Activated CD8-positive, alpha-beta memory T cell treated with anti-CD3 and anti-CD28 coated beads for 4 hours (primary cell): Measurements from ENCODE around the gene BCR.
A peak's percentile ranks its signal among the peaks of the same experiment; 100 is the strongest.

ENCODE experiments used
- DNase-seq, 2 donors: peaks; one replicate each; pipeline ENCODE4 v3.0.0-alpha.2; 2020; ENCODE audit warnings: low read depth in 2 of 2

Gene BCR

DNA sequence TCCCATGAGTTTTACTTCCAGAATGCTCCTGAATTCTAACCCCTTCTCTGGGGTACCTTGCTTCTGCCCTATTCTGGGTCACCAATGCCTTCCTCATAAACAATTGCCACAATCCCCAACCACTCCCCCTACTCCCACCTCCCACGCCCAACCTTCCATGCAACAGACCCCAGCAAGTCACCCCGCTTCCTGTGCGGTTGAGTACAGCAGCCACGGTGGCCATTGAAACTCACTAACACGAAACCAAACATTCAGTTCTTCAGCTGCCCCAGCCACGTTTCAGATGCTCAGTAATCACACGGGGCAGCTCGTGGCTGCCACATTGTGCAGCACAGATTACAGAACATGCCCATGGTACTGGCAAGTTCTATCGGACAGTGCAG, 3.7 kb upstream of the BCR start:
- DNase-seq, result no peak

DNA sequence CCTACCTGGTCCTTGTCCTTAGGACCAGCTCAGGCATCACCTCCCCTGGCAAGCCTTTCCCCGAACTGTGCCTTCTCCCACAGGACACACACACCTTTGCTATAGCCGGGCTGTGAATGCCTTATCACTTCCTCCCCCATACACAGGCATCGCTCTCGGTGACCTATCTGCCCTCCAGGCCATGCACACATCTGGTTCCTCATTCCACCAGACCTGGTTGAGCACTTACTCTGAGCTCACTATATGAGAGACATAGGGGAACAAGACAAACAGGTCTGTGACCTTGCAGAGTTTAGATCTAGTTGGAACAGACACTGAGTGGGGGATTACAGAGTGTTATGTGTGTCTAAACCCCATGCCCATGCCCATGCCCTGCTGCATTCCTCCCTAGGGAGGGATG, 3.1 kb upstream of the BCR start:
- no peak for DNase-seq

DNA sequence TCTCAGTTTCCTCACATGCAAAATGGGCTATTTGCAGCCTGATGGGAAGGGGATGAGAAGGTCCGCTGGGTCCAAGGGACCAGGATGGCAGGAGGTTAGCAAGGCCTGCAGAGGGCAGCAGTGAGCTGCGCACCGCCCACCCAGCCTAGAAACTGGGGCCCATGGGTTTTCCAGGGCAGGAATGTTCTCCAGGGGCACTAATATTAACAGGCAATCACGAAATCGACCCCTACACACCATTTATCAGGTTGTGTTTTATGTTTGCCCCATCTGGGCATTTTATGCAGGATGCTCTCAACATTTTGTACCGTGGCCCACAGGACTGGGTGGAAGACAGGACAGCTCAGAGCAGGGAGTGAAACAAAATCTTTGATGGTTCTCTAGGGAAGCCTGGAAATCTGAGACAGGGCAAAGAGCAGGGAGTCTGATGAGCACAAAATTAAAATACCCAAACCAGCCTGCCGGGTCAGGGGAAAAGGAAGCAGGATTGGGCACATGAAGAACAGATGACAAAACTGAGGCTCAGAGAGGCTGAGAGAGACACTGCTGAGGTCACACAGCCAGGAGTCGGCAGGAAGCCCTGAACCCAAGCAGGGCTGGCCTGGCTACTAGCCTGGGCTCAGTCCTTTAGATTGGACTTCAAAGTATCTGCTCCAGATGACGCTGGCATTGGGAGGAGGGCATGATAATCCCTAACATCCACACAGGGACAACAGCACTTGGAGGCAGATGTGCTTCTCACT, 1.6 kb upstream of the BCR start:
- peak in 1 of 2 donors; percentile 35 for DNase-seq

DNA sequence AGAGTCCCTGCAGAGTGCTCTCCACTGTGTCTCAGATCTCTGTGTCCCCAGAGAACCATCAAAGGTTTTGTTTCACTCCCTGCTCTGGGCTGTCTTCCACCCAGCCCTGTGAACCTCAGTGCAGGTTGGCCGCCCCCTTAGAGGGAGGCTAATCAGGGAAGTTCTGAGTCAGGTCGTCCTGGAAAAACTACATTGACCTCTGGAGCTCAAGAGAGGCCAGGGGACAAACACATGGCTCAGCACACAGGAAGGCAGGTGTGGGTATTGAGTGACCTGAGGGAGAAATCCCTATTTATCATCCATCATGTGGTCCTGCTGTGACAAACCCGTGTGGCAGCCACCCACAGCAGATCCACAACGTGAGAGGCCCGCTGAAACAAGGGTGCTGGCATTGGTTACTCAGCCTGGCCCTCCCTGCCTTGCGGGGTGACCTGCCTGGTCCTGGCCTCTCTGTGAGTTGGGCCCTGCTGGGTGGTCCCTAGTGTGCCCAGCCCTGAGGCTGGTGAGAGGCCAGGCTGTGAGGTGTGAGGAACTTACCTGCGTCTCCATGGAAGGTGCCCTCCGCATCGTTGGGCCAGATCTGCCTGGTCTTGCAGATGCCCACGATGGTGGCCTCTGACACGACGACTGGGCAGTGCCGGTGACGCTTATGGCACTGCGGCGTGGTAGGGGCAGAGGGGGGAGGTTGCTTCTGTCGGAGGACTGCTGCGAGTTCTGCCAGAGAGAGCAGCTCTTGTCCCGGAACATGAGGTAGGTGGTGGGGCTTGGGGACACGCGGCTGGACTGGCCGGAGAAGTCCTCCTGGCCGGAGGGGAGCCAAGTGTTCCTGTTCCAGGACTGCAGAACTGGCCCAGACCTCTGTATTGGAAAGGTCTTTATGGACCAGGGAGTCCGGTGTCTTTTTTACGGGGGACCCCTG, 669 bp upstream of the BCR start:
- no peak for DNase-seq

DNA sequence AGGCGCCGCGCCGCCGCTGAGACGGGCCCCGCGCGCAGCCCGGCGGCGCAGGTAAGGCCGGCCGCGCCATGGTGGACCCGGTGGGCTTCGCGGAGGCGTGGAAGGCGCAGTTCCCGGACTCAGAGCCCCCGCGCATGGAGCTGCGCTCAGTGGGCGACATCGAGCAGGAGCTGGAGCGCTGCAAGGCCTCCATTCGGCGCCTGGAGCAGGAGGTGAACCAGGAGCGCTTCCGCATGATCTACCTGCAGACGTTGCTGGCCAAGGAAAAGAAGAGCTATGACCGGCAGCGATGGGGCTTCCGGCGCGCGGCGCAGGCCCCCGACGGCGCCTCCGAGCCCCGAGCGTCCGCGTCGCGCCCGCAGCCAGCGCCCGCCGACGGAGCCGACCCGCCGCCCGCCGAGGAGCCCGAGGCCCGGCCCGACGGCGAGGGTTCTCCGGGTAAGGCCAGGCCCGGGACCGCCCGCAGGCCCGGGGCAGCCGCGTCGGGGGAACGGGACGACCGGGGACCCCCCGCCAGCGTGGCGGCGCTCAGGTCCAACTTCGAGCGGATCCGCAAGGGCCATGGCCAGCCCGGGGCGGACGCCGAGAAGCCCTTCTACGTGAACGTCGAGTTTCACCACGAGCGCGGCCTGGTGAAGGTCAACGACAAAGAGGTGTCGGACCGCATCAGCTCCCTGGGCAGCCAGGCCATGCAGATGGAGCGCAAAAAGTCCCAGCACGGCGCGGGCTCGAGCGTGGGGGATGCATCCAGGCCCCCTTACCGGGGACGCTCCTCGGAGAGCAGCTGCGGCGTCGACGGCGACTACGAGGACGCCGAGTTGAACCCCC, 798 bp downstream of the BCR start:
- DNase-seq, result no peak

DNA sequence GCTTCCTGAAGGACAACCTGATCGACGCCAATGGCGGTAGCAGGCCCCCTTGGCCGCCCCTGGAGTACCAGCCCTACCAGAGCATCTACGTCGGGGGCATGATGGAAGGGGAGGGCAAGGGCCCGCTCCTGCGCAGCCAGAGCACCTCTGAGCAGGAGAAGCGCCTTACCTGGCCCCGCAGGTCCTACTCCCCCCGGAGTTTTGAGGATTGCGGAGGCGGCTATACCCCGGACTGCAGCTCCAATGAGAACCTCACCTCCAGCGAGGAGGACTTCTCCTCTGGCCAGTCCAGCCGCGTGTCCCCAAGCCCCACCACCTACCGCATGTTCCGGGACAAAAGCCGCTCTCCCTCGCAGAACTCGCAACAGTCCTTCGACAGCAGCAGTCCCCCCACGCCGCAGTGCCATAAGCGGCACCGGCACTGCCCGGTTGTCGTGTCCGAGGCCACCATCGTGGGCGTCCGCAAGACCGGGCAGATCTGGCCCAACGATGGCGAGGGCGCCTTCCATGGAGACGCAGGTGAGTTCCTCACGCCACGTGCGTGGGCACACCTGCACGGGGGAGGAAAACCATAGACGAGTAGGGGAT, 1.5 kb downstream of the BCR start:
- no peak for DNase-seq

DNA sequence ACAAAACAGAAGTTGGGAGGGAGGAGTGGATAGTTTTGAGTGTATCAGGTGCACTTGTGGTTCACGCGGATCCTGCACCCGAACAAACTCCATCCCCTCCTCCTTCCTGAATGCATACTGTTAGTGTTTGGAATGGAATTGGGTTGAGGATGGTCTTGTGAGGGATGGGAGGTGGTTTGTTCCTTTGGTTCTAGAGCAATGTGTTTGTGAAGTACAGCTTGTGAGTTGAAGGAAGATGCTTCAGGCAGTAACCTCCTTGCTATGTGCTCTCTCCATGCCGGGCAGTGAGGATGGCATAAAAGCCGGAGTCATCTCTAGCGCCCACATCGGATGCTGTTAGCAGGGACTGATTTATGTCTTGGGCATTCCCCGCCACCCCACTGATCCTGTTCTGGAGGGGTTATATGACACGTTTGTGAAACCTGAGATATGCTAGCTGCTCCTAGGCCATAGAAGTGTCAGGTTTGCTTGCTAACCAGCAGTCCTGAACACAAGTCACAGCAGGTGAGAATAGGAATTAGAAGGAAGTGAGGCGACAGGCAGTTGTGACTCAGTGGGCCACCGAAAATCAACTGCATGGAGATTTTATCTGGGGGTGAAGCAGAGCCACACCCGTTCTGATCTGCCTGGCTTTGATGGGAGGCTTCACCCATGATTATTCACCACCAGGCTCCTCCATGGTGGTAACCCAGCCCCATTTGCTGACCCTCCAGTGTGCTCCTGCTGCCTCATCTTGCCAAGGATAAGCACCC, 2.2 kb downstream of the BCR start:
- peak in 1 of 2 donors; percentile 36 for DNase-seq

DNA sequence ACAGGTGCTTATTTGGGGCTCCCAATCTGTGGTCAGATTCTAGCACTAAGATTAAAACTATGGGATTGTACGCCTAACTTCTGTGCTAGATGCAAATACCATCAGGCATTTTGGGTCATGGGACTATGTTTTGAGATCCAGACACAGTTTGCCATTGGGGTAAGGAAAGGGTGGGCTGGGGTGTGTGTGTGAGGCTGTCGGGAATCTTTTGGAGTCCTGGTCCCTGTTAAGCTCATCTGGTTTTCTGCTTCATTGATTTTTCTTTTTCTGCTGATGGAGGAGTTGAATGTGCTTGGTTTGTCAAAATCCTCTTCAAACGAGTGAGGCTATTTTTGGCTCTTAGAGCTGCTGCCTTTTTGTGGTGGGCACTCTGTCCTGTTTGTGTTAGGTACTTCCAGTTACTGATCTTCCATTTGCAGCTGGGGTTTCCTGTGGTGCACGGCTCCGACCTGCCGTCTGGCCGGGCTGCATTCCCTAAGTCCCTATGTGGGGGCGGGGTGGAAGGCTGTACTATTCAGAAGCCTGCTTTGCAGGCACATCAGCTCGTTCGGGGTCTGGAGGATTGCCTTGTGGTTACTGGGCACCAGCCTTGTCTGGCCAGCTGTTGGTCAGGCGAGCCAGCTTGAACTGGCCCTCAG, 2.9 kb downstream of the BCR start:
- no peak for DNase-seq

DNA sequence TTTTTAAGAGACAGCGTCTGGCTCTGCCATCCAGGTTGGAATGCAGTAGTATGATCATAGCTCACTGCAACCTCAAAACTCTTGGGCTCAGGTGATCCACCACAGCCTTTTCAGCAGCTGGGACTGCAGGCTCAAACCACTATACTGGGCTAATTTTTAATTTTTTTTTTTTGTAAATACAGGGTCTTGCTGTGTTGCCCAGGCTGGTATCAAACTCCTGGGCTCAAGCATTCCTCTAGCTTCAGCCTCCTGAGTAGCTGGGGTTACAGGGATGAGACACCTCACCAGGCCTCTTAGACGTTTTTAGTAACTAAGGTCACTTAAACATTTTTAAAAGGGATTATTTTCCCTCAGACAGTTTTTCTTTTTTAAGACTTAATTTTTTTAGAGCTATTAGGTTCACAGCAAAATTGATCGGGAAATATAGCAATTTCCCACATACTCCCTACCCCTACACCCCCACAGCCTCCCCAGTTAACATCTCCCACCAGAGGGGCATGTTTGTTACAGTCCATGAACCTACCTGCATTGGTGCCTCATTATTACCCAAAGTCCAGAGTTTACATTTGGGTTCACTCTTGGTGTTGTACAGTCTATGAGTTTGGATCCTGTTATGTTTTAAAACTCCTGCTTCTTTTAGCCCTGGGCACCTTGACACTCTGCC, 3.9 kb downstream of the BCR start:
- DNase-seq, result no peak

DNA sequence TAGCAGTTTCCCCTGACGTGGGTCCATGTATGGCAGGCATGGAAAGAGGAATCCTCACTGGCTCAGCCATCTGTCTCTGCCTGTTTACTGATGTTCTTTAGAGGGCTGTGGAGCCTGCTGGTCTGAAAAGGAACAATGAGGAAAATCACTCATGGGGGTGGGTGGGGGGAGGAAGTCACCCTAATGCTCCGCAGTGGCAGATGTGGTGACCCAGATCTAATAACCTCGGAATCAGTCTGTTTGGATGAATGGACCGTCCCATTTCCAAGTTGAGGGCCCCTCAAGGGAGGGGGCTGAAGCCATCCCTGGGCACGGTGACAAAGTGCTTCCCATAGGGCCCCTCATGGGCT, 4.4 kb downstream of the BCR start:
- no peak for DNase-seq

DNA sequence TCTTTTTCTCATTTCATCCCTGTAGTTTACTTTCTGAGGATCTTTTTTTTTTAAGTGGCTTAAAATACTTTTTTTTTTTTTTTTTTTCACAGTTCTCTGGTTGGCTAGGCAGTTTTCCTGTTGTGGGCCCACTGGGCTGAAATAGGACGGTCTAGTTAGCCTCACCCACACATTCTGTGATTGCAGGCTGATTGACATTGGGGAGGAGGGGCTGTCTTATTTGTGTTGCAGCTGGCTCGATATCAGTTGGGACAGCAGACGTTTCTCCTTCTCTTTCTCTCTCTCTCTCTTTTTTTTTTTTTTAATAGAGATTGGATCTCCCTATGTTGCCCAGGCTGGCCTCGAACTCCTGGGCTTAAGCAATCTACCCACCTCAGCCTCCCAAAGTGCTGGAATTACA, 6.9 kb downstream of the BCR start:
- DNase-seq, result no peak

DNA sequence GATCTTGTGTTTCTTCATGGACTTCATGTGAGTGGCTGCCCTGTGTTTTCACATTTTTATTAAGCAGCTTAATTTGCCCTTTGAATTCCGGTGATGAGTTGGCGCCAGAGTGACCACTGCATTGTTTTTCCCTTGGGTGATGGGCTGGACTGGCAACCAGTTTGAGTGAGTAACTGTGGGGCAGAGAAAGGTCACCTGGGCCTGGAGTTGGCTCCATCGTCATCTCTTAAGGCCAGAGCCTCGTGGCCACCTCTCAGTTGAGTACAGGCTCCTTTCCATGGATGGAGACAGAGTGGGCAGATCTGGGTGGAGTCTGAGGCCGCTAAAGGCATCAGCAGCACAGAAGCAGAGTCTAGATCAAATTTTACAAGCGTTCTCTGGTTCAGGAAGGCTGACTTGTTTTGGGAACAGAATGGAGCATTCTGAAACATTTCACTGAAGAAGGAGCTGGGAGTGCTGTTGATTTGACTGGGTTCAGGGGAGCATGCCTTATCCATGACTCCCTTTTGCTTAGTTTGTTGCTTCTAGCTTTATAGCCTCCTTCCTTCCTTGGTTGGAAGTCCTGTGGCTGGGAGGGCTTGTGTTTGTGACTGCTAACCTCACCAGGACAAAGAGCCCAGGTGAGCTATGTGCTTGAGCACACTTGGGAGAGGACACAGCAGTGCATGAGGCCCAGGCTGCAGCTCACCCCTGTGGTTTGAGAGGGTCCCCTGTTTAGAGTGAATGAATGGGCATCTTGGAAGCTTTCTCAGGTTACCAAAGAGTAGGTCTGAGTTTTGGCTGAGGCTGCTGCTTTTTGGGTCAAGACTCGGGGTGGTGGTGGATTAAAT, 7.8 kb downstream of the BCR start:
- no peak for DNase-seq

DNA sequence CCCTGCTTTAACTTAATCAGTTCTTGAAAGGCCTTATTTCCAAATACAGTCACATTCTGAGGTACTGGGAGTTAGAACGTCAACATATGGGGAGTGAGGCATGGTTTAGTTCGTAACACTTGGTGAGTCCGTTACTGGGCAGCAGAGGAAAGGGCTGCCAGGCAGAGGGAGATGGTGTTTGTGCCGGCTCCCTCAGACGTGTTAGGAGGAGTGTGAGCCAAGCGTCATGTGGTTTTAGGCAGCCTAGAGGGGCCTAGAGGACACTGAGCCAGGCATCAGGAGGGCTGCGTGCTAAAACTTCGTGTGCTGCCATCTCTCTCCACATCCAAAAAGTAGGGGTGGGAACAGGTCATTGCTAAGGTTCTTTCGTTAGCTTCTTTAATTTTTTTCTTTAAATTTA, 10.2 kb downstream of the BCR start:
- no peak for DNase-seq

DNA sequence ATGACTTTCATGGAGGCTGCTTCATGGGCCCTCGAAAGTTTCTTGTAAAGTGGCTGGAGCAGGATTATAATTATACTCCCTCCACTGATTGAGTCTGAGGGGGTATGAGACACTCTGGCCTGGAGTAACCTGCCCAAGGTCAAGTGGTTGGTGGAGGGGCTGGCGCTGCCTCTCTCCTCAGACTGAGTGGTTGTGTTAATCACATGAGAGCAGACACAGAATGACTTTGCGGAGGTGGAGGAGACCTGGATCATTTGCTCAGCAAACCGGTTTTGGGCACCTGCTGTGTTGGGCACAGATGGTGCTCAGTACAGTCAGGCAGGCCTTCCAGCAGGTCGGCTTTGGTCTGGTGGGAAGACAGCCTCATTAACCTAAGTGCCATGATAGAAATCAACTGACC, 11.8 kb downstream of the BCR start:
- no peak for DNase-seq

DNA sequence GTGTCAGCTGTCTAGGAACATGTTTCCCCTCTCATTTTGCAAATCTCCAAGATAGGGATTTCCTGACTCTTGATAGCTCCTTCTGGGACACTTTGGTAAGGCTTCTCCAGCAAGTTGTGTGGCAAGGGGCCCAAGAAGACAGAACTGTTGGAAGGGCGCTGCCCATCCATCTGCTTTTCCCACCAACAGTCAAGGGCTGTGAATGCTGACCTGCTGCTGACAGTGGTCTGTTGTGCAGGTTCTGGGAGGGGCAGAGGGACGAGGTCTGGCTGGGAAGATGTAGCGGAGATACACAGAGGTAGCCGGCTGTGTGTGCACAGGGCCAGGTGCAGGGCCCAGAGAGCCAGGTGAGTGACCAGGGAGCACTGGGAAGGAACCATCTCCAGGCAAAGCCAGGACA, 12.2 kb downstream of the BCR start:
- no peak for DNase-seq

DNA sequence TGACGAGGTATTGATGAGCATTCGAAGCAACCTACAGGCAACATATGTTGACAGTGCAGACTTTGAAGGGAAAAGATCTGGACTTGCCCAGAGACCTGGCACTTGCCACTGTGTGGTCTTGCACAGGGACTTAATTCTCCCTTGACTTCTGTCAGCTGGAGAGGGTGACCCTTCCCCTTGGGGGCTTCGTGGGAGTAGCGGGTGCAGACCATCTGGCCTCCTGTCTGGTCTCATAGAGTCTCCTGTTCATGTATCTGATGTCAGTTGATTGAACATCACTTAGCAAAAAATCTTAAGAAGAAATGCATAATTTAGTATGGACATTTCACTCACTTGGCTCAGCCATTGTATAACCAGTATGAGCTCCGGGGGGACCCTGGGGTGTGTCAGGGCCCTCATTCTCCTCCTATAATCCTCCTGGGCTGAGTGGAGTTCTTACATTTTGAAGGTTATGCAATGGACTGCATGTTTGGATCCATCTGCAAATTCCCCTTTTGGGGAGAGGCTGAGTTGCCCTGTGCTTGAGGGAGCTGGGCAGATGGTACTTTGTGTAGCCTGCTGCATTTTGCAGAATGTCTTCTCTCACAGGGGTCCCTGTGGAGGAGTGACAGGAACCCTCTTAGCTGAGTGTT, 13.0 kb downstream of the BCR start:
- no peak for DNase-seq

DNA sequence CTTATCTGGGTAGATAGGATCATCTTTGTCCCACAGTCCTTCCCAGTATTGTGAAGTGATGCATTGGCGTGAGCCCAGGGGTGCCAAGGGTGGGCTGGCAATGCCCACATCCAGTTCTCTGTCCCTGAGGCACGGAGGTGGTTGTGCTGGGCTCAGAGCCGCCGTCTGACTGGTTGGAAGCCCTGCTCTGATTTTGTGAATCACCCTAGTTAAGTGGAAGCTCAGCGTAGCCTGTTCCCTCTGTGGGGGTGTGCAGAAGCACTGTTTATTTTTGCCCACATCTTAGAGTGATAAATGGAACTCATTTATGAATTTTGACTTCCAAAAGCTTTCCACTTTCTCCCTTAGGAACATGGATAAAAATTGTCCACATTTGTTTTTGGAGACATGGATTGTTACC, 13.6 kb downstream of the BCR start:
- DNase-seq, result no peak

DNA sequence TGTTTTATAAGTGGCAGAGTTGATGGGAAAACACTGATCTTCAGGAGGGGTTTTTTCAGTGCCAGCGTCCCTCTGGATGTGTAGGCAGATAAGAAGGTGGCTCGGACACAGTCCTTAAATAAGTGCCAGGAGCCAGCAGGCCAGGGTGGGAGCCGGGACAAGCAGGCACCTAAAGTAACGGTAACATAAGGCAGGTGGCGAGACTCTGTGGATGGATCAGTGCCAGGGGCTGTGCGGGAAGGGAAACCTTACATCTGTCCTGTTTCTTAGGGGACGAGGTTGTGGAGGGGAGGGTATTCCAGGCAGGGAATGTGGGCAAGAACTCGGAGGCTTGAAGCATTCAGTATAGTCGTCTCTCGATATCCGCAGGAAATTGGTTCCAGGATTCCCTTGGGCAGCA, 15.9 kb downstream of the BCR start:
- no peak for DNase-seq

DNA sequence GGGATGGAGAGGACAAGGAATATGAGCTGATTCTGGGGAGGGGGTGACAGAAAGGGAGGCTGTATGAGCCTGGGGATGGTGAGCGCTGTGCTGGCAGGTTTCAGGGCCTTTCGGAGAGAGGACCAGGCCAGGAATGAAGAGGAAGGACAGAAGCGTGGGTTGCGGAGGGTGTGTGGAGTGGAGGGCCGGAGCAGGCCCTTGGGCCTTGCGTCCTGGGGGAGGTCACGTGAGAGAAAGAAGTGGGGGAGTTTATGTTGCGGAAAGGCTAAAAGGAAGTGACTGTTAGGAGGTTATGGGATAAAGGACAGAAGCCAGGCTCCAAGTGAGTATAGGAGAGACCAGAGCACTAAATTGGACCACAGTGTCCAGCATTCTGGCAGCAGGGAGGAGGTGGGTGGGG, 17.5 kb downstream of the BCR start:
- DNase-seq, result no peak
